NCI-H2107 (cell line): ENCODE measurements around the gene TTC33.
"Not testable (repeated sequence)": the region's sequence is repeated elsewhere in the genome, so short reads cannot be mapped to it uniquely, and the experiment has no call there.

Experiments
- DNase-seq: peaks from one replicate; lab custom pipeline; 2025; lab: John Stamatoyannopoulos, UW

Gene TTC33

GRCh38 chr5:40607202-40607601, 148.6 kb downstream of the TTC33 start:
- no peak for DNase-seq

- DNase-seq: no peak
Observed at GRCh38 chr5:40606077-40606765, 149.5 kb downstream of the TTC33 start.

GRCh38 chr5:40605295-40605958, 150.3 kb downstream of the TTC33 start:
- no peak for DNase-seq

- DNase-seq: no peak
Observed at GRCh38 chr5:40603378-40603777, 152.4 kb downstream of the TTC33 start.

- DNase-seq: no peak
Observed at GRCh38 chr5:40601198-40601868, 154.4 kb downstream of the TTC33 start.

GRCh38 chr5:40600383-40600782, 155.4 kb downstream of the TTC33 start:
- DNase-seq: no peak

GRCh38 chr5:40599676-40600075, 156.1 kb downstream of the TTC33 start:
- DNase-seq: no peak

GRCh38 chr5:40594811-40595210, 160.9 kb downstream of the TTC33 start:
- no peak for DNase-seq

GRCh38 chr5:40591727-40592396, 163.9 kb downstream of the TTC33 start:
- not testable (repeated sequence) for DNase-seq

GRCh38 chr5:40587376-40587775, 168.4 kb downstream of the TTC33 start:
- DNase-seq: no peak

GRCh38 chr5:40585537-40586267, 170.1 kb downstream of the TTC33 start:
- DNase-seq: no peak

- no peak for DNase-seq
Observed at GRCh38 chr5:40584054-40584453, 171.7 kb downstream of the TTC33 start.

GRCh38 chr5:40578501-40579451, 177.0 kb downstream of the TTC33 start:
- no peak for DNase-seq

GRCh38 chr5:40577718-40578117, 178.0 kb downstream of the TTC33 start:
- DNase-seq: no peak

GRCh38 chr5:40575921-40576320, 179.8 kb downstream of the TTC33 start:
- DNase-seq: no peak

GRCh38 chr5:40575411-40575810, 180.3 kb downstream of the TTC33 start:
- DNase-seq: no peak

GRCh38 chr5:40572937-40573336, 182.8 kb downstream of the TTC33 start:
- no peak for DNase-seq

- no peak for DNase-seq
Observed at GRCh38 chr5:40572391-40572790, 183.4 kb downstream of the TTC33 start.

- DNase-seq: no peak
Observed at GRCh38 chr5:40571729-40572128, 184.0 kb downstream of the TTC33 start.

GRCh38 chr5:40570408-40571129, 185.2 kb downstream of the TTC33 start:
- no peak for DNase-seq
